ENCODE results near the gene DDX41.

- TF ChIP-seq CTCF (conservative IDR thresholded peaks at IDR 0.05) (no peak), ZFX (IDR thresholded peaks at IDR 0.05) (no peak)
Observed at GRCh38 chr5:177498013-177498787, 18.6 kb downstream of the DDX41 start.
